Progenitor cell of endocrine pancreas (in vitro differentiated cells): ENCODE data around the gene ATXN7L3. TPM values are rescaled to one million over a fixed set of nuclear protein-coding genes. Genes with fewer than 3 reads are reported as not detected.

Experiments
- DNase-seq: peaks from one replicate; pipeline ENCODE4 v3.0.0; 2021; ENCODE audit warnings: low spot score; ENCODE audit not compliant: unreplicated experiment
- H3K27ac Mint-ChIP-seq: 2 replicates; pipeline ENCODE4 v1.8.0; 2021; ENCODE audit warnings: mild to moderate bottlenecking, moderate library complexity, mixed read lengths
- H3K27me3 Mint-ChIP-seq: 2 replicates; pipeline ENCODE4 v1.8.0; 2021; ENCODE audit warnings: mixed read lengths
- H3K36me3 Mint-ChIP-seq: 2 replicates; pipeline ENCODE4 v1.8.0; 2022; ENCODE audit warnings: mixed read lengths; ENCODE audit not compliant: insufficient read depth
- H3K4me1 Mint-ChIP-seq: 2 replicates; pipeline ENCODE4 v1.8.0; 2021; ENCODE audit warnings: low read depth, mixed read lengths
- H3K4me3 Mint-ChIP-seq: 2 replicates; pipeline ENCODE4 v1.8.0; 2021; ENCODE audit warnings: low read depth, mild to moderate bottlenecking, moderate library complexity, mixed read lengths
- H3K9me3 Mint-ChIP-seq: 2 replicates; pipeline ENCODE4 v1.8.0; 2021; ENCODE audit warnings: low read depth, mixed read lengths
- CTCF ChIP-seq: fragments of 200-600 bp; sonication (generic); IDR thresholded peaks from one replicate; pipeline ENCODE4 v1.5.0; 2021; ENCODE audit warnings: antibody characterized with exemption, mild to moderate bottlenecking; ENCODE audit not compliant: unreplicated experiment
- total RNA-seq: library from RNA; stranded (reverse); gene quantifications from 2 replicates; pipeline ENCODE4 v1.2.1, GENCODE V29; 2021

Gene ATXN7L3
- total RNA-seq, 1 donor from 2014 or later, result 135 TPM

- DNase-seq, result no peak
- no peaks in the 10 kb centered on the region for H3K36me3 Mint-ChIP-seq
- peaks cover 8% of the 10 kb centered on the region for H3K27me3 Mint-ChIP-seq
- peaks cover 2% of the 10 kb centered on the region for H3K4me1 Mint-ChIP-seq
- H3K27ac Mint-ChIP-seq, result no peak overlapping the region
- no peak for TF ChIP-seq CTCF
- H3K9me3 Mint-ChIP-seq, result no peaks in the 10 kb centered on the region
- no peak overlapping the region for H3K4me3 Mint-ChIP-seq
Observed at GRCh38 chr17:44236444-44236991, 36.8 kb upstream of the ATXN7L3 start.

- no peak for DNase-seq
- no peak for TF ChIP-seq CTCF
- Mint-ChIP-seq H3K4me1 (peaks cover 2% of the 10 kb centered on the region), H3K4me3 (no peak overlapping the region), H3K36me3 (no peaks in the 10 kb centered on the region), H3K9me3 (no peaks in the 10 kb centered on the region), H3K27me3 (peaks cover 8% of the 10 kb centered on the region), H3K27ac (no peak overlapping the region)
Observed at GRCh38 chr17:44235583-44235936, 35.9 kb upstream of the ATXN7L3 start.

- no peak overlapping the region for H3K27ac Mint-ChIP-seq
- no peak overlapping the region for H3K4me3 Mint-ChIP-seq
- no peaks in the 10 kb centered on the region for H3K9me3 Mint-ChIP-seq
- H3K27me3 Mint-ChIP-seq, result peaks cover 8% of the 10 kb centered on the region
- H3K36me3 Mint-ChIP-seq, result no peaks in the 10 kb centered on the region
- peaks cover 4% of the 10 kb centered on the region for H3K4me1 Mint-ChIP-seq
- no peak for TF ChIP-seq CTCF
- no peak for DNase-seq
Observed at GRCh38 chr17:44233582-44233981, 33.9 kb upstream of the ATXN7L3 start.

- Mint-ChIP-seq H3K36me3 (no peaks in the 10 kb centered on the region), H3K9me3 (no peaks in the 10 kb centered on the region), H3K4me1 (peaks cover 4% of the 10 kb centered on the region), H3K27me3 (peaks cover 8% of the 10 kb centered on the region), H3K27ac (peak overlapping the region; percentile 56), H3K4me3 (no peak overlapping the region)
- TF ChIP-seq CTCF, result no peak
- DNase-seq, result no peak
Observed at GRCh38 chr17:44232061-44232460, 32.4 kb upstream of the ATXN7L3 start.

GRCh38 chr17:44230140-44230539 is 30.5 kb upstream of the ATXN7L3 start:
- H3K27ac Mint-ChIP-seq, result peak overlapping the region; percentile 59
- H3K4me1 Mint-ChIP-seq, result peaks cover 4% of the 10 kb centered on the region
- no peak overlapping the region for H3K4me3 Mint-ChIP-seq

More at GRCh38 chr17:44230140-44230539, 30.5 kb upstream of the ATXN7L3 start:
- no peak for TF ChIP-seq CTCF
- H3K9me3 Mint-ChIP-seq, result no peaks in the 10 kb centered on the region
- no peaks in the 10 kb centered on the region for H3K36me3 Mint-ChIP-seq
- DNase-seq, result no peak
- no peaks in the 10 kb centered on the region for H3K27me3 Mint-ChIP-seq
